Measurements from ENCODE around the gene CCND1.

Gene CCND1

GRCh38 chr11:69609351-69609750 is 31.6 kb upstream of the CCND1 start:
- TF ChIP-seq GATA2 (IDR thresholded peaks at IDR 0.05; ENCODE audit: low read depth, low read length), result no peak
- TF ChIP-seq GATA3 (IDR thresholded peaks at IDR 0.05; ENCODE audit: low read depth, low read length), result no peak

- TF ChIP-seq GATA3 (IDR thresholded peaks at IDR 0.05; ENCODE audit: low read depth, low read length) (no peak), GATA2 (IDR thresholded peaks at IDR 0.05; ENCODE audit: low read depth, low read length) (no peak)
Measured at GRCh38 chr11:69611548-69612526, 29.1 kb upstream of the CCND1 start.

- no peak for TF ChIP-seq GATA2 (IDR thresholded peaks at IDR 0.05; ENCODE audit: low read depth, low read length)
- TF ChIP-seq GATA3 (IDR thresholded peaks at IDR 0.05; ENCODE audit: low read depth, low read length), result no peak
Measured at GRCh38 chr11:69613594-69613993, 27.4 kb upstream of the CCND1 start.

- TF ChIP-seq GATA3 (IDR thresholded peaks at IDR 0.05; ENCODE audit: low read depth, low read length) (no peak), GATA2 (IDR thresholded peaks at IDR 0.05; ENCODE audit: low read depth, low read length) (no peak)
Measured at GRCh38 chr11:69614085-69614484, 26.9 kb upstream of the CCND1 start.

GRCh38 chr11:69615545-69616278 is 25.2 kb upstream of the CCND1 start:
- TF ChIP-seq GATA3 (IDR thresholded peaks at IDR 0.05; ENCODE audit: low read depth, low read length) (no peak), GATA2 (IDR thresholded peaks at IDR 0.05; ENCODE audit: low read depth, low read length) (no peak)

GRCh38 chr11:69617220-69617619 is 23.7 kb upstream of the CCND1 start:
- TF ChIP-seq GATA3 (IDR thresholded peaks at IDR 0.05; ENCODE audit: low read depth, low read length) (no peak), GATA2 (IDR thresholded peaks at IDR 0.05; ENCODE audit: low read depth, low read length) (no peak)

GRCh38 chr11:69617682-69618081 is 23.3 kb upstream of the CCND1 start:
- no peak for TF ChIP-seq GATA2 (IDR thresholded peaks at IDR 0.05; ENCODE audit: low read depth, low read length)

- TF ChIP-seq GATA2 (IDR thresholded peaks at IDR 0.05; ENCODE audit: low read depth, low read length), result no peak
- TF ChIP-seq GATA3 (IDR thresholded peaks at IDR 0.05; ENCODE audit: low read depth, low read length), result no peak
Measured at GRCh38 chr11:69618237-69618636, 22.7 kb upstream of the CCND1 start.

- no peak for TF ChIP-seq GATA2 (IDR thresholded peaks at IDR 0.05; ENCODE audit: low read depth, low read length)
- no peak for TF ChIP-seq GATA3 (IDR thresholded peaks at IDR 0.05; ENCODE audit: low read depth, low read length)
Measured at GRCh38 chr11:69620683-69621290, 20.2 kb upstream of the CCND1 start.

GRCh38 chr11:69624293-69624692 is 16.7 kb upstream of the CCND1 start:
- TF ChIP-seq GATA2 (IDR thresholded peaks at IDR 0.05; ENCODE audit: low read depth, low read length), result no peak
- no peak for TF ChIP-seq GATA3 (IDR thresholded peaks at IDR 0.05; ENCODE audit: low read depth, low read length)

- no peak for TF ChIP-seq GATA3 (IDR thresholded peaks at IDR 0.05; ENCODE audit: low read depth, low read length)
- no peak for TF ChIP-seq GATA2 (IDR thresholded peaks at IDR 0.05; ENCODE audit: low read depth, low read length)
Measured at GRCh38 chr11:69625476-69625875, 15.5 kb upstream of the CCND1 start.

GRCh38 chr11:69627551-69627950 is 13.4 kb upstream of the CCND1 start:
- TF ChIP-seq GATA3 (IDR thresholded peaks at IDR 0.05; ENCODE audit: low read depth, low read length) (no peak), GATA2 (IDR thresholded peaks at IDR 0.05; ENCODE audit: low read depth, low read length) (no peak)

- no peak for TF ChIP-seq GATA2 (IDR thresholded peaks at IDR 0.05; ENCODE audit: low read depth, low read length)
- TF ChIP-seq GATA3 (IDR thresholded peaks at IDR 0.05; ENCODE audit: low read depth, low read length), result no peak
Measured at GRCh38 chr11:69630017-69630416, 10.9 kb upstream of the CCND1 start.

- TF ChIP-seq GATA3 (IDR thresholded peaks at IDR 0.05; ENCODE audit: low read depth, low read length), result no peak
- TF ChIP-seq GATA2 (IDR thresholded peaks at IDR 0.05; ENCODE audit: low read depth, low read length), result no peak
Measured at GRCh38 chr11:69630424-69630823, 10.5 kb upstream of the CCND1 start.

Measured in SH-SY5Y (cell line).